GM23338 (cell line): ENCODE data around the gene TMEM141. TPM values are rescaled to one million over a fixed set of nuclear protein-coding genes. Genes with fewer than 3 reads are reported as not detected.

Experiments
- ATAC-seq: fragments of 200-7000 bp; cut with Tn5 transposase; 3 replicates; pipeline ENCODE4 v1.9.1; 2020
- DNase-seq: peaks from one replicate; pipeline ENCODE4 v3.0.0-alpha.2; 2015; ENCODE audit warnings: low spot score
- H2AFZ ChIP-seq: fragments of 200-600 bp; sonication (generic); 2 replicates; pipeline ENCODE4 v1.8.0; 2016; ENCODE audit warnings: antibody characterized with exemption, mild to moderate bottlenecking, moderate library complexity
- H3F3A ChIP-seq: fragments of 200-600 bp; sonication (generic); replicated peaks from 2 replicates; pipeline ENCODE4 v1.8.0; 2017; ENCODE audit warnings: antibody characterized with exemption, mixed run types, low read depth
- H3K27ac ChIP-seq: fragments of 200-600 bp; sonication (generic); 2 replicates; pipeline ENCODE4 v1.6.1; 2016; ENCODE audit warnings: low read depth
- H3K27me3 ChIP-seq: fragments of 200-600 bp; sonication (generic); 2 replicates; pipeline ENCODE4 v1.8.0; 2016; ENCODE audit warnings: mild to moderate bottlenecking, mixed run types, moderate library complexity; ENCODE audit not compliant: insufficient read depth
- H3K36me3 ChIP-seq: fragments of 200-600 bp; sonication (generic); 2 replicates; pipeline ENCODE4 v1.8.0; 2016; ENCODE audit warnings: mild to moderate bottlenecking; ENCODE audit not compliant: insufficient read depth
- H3K4me1 ChIP-seq: fragments of 200-600 bp; sonication (generic); 2 replicates; pipeline ENCODE4 v1.8.0; 2016; ENCODE audit warnings: mild to moderate bottlenecking, moderate library complexity; ENCODE audit not compliant: insufficient read depth
- H3K4me2 ChIP-seq: fragments of 200-600 bp; sonication (generic); 2 replicates; pipeline ENCODE4 v1.7.1; 2017; ENCODE audit warnings: mixed run types
- H3K4me3 ChIP-seq: fragments of 200-600 bp; sonication (generic); 2 replicates; pipeline ENCODE4 v1.6.1; 2016; ENCODE audit warnings: mixed run types
- H3K79me2 ChIP-seq: fragments of 200-600 bp; sonication (generic); replicated peaks from 2 replicates; pipeline ENCODE4 v1.8.0; 2017; ENCODE audit warnings: mild to moderate bottlenecking; ENCODE audit not compliant: insufficient read depth
- H3K9me2 ChIP-seq: fragments of 200-600 bp; sonication (generic); 2 replicates; pipeline ENCODE4 v1.8.0; 2017; ENCODE audit not compliant: insufficient read depth
- H4K20me1 ChIP-seq: fragments of 200-600 bp; sonication (generic); replicated peaks from 2 replicates; pipeline ENCODE4 v1.8.0; 2017; ENCODE audit warnings: mild to moderate bottlenecking; ENCODE audit not compliant: insufficient read depth
- H3K27ac Mint-ChIP-seq: 2 replicates; pipeline ENCODE4 v1.8.0; 2020; ENCODE audit warnings: inconsistent platforms, mild to moderate bottlenecking, moderate library complexity, mixed read lengths
- H3K27me3 Mint-ChIP-seq: 3 replicates; pipeline ENCODE4 v1.8.0; 2022; ENCODE audit warnings: low read depth, mild to moderate bottlenecking, moderate library complexity, mixed read lengths, inconsistent platforms; ENCODE audit not compliant: insufficient read depth, poor library complexity
- H3K36me3 Mint-ChIP-seq: 3 replicates; pipeline ENCODE4 v1.8.0; 2021; ENCODE audit warnings: low read depth, mild to moderate bottlenecking, inconsistent platforms, moderate library complexity, mixed read lengths
- H3K4me1 Mint-ChIP-seq: 3 replicates; pipeline ENCODE4 v1.8.0; 2020; ENCODE audit warnings: mild to moderate bottlenecking, inconsistent platforms, mixed read lengths
- H3K4me3 Mint-ChIP-seq: 3 replicates; pipeline ENCODE4 v1.8.0; 2021; ENCODE audit warnings: moderate library complexity, mild to moderate bottlenecking, inconsistent platforms, mixed read lengths
- H3K9me3 Mint-ChIP-seq: 3 replicates; pipeline ENCODE4 v1.8.0; 2020; ENCODE audit warnings: moderate library complexity, mild to moderate bottlenecking, inconsistent platforms, mixed read lengths
- CTCF ChIP-seq, 2 experiments: fragments of 200-600 bp in 1 of 2; sonication (generic) in 1 of 2; conservative IDR thresholded peaks; 2 replicates each; pipeline versions ENCODE4 v1.5.1 to v1.6.1; 2016 to 2017; ENCODE audit warnings: antibody characterized with exemption in 2 of 2, low read depth in 2 of 2, mild to moderate bottlenecking in 2 of 2, moderate library complexity in 1 of 2
- ETS1 ChIP-seq: IDR thresholded peaks from 2 replicates; pipeline ENCODE4 v1.6.1; 2016; ENCODE audit warnings: antibody characterized with exemption
- EZH2phosphoT487 ChIP-seq: fragments of 200-600 bp; sonication (generic); IDR thresholded peaks from one replicate; pipeline ENCODE4 v1.8.1; 2018; ENCODE audit warnings: antibody characterized with exemption; ENCODE audit not compliant: unreplicated experiment
- JUNB ChIP-seq: IDR thresholded peaks from one replicate; pipeline ENCODE4 v1.6.1; 2016; ENCODE audit warnings: antibody characterized with exemption; ENCODE audit not compliant: unreplicated experiment
- NANOG ChIP-seq: IDR thresholded peaks from 2 replicates; pipeline ENCODE4 v1.6.1; 2016; ENCODE audit warnings: antibody characterized with exemption, borderline replicate concordance
- POLR2AphosphoS5 ChIP-seq: IDR thresholded peaks from 2 replicates; pipeline ENCODE4 v1.6.1; 2016; ENCODE audit warnings: antibody characterized with exemption, low read depth
- REST ChIP-seq: IDR thresholded peaks from one replicate; pipeline ENCODE4 v1.6.1; 2018; ENCODE audit warnings: antibody characterized with exemption; ENCODE audit not compliant: unreplicated experiment
- STAT1 ChIP-seq: IDR thresholded peaks from one replicate; pipeline ENCODE4 v1.6.1; 2016; ENCODE audit warnings: antibody characterized with exemption; ENCODE audit not compliant: unreplicated experiment
- ZNF331 ChIP-seq: fragments of 250-450 bp; sonication (Bioruptor Pico); IDR thresholded peaks from 2 replicates; pipeline ENCODE4 v1.5.0; 2020; ENCODE audit warnings: low read depth, mild to moderate bottlenecking, moderate library complexity
- ZNF462 ChIP-seq: fragments of 250-450 bp; sonication (Bioruptor Pico); IDR thresholded peaks from 2 replicates; pipeline ENCODE4 v1.5.0; 2020; ENCODE audit warnings: mild to moderate bottlenecking, moderate library complexity
- polyA plus RNA-seq: library from polyadenylated mRNA; unstranded; fragments of >200 nt; fragmentation: Nextera tagmentation; extraction: Ambion mirVana; gene quantifications from 2 replicates; pipeline ENCODE4 v1.2.1, GENCODE V29; 2016
- total RNA-seq: library from RNA; depleted of rRNA; stranded (reverse); fragments of >200 nt; shearing (Covaris generic); gene quantifications from 2 replicates; pipeline ENCODE4 v1.2.3, GENCODE V29; 2014

TMEM141 gene
- total and polyA plus RNA-seq, 2 experiments from 2014 or later = 71.4 to 90.5 TPM

GRCh38 chr9:136829981-136830885 lies 39.1 kb downstream of the TMEM141 start (continued):
- no peak for TF ChIP-seq ZNF462 (CRISPR knock-in tag)

GRCh38 chr9:136831002-136831719 lies 40.0 kb downstream of the TMEM141 start:
- Mint-ChIP-seq H3K9me3 (no peaks in the 10 kb centered on the region; the same call in 2 of the 3 replicates), H3K4me1 (no peaks in the 10 kb centered on the region), H3K27ac (no peak overlapping the region), H3K27me3 (peaks cover 12% of the 10 kb centered on the region), H3K4me3 (no peak overlapping the region), H3K36me3 (peaks cover 33% of the 10 kb centered on the region)
- no peaks in the 10 kb centered on the region for H3K4me1 ChIP-seq
- no peak overlapping the region for H3K27ac ChIP-seq
- H3K79me2 ChIP-seq = no peaks in the 10 kb centered on the region
- H3K9me2 ChIP-seq = no peaks in the 10 kb centered on the region
- H3F3A ChIP-seq = peaks cover 5% of the 10 kb centered on the region; the same call in 1 of the 2 replicates
- no peak overlapping the region for H3K4me2 ChIP-seq
- H4K20me1 ChIP-seq = peaks cover 6% of the 10 kb centered on the region; the same call in 1 of the 2 replicates
- ATAC-seq (no peak), DNase-seq (no peak)
- no peaks in the 10 kb centered on the region for H3K27me3 ChIP-seq
- no peak overlapping the region for H2AFZ ChIP-seq
- H3K4me3 ChIP-seq = no peak overlapping the region
- no peaks in the 10 kb centered on the region for H3K36me3 ChIP-seq
- TF ChIP-seq EZH2phosphoT487 (no peak), JUNB (no peak), NANOG (no peak), REST (no peak), STAT1 (no peak), POLR2AphosphoS5 (no peak), ZNF331 (no peak), CTCF (conservative IDR thresholded peaks at IDR 0.05; ENCODE audit: low read depth in 2 of 2) (no peak), ETS1 (no peak)
